Epithelial cell of proximal tubule (primary cell): ENCODE results near the gene RANBP10. TPM values are rescaled to one million over a fixed set of nuclear protein-coding genes. Genes with fewer than 3 reads are reported as not detected.
A peak's percentile ranks its signal among the peaks of the same experiment; 100 is the strongest.

ENCODE experiments used
- DNase-seq: peaks from one replicate; pipeline ENCODE4 v3.0.0-alpha.2; 2011; ENCODE audit warnings: low read depth
- H3K4me3 ChIP-seq: 2 replicates; pipeline ENCODE4 v1.5.1; 2011; ENCODE audit warnings: low read depth, mild to moderate bottlenecking, low read length
- total RNA-seq: library from RNA; depleted of rRNA; stranded (reverse); fragments of >200 nt; gene quantifications from 2 replicates; pipeline ENCODE4 v1.2.3, GENCODE V29; 2015
- TF ChIP-seq, protein P1 (sequence below): conservative IDR thresholded peaks from 2 replicates; pipeline ENCODE4 v1.5.1; 2012; ENCODE audit warnings: low read depth, mild to moderate bottlenecking, low read length

Gene RANBP10
- total RNA-seq, 1 donor from 2014 or later, result 4.0 TPM

DNA sequence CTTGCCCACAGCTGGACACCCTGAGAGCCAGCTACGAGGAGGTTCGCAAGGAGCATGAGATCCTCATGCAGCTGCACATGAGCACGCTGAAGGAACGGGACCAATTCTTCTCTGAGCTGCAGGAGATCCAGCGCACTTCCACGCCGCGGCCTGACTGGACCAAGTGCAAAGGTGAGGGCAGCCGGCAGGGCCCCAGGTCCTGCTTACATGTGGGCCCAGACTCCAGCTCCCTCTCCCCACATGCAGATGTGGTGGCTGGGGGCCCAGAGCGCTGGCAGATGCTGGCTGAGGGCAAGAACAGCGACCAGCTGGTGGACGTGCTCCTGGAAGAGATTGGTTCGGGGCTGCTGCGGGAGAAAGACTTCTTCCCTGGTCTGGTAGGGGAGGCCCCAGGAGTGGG is 19.5 kb upstream of the RANBP10 start:
- TF ChIP-seq, protein P1, sequence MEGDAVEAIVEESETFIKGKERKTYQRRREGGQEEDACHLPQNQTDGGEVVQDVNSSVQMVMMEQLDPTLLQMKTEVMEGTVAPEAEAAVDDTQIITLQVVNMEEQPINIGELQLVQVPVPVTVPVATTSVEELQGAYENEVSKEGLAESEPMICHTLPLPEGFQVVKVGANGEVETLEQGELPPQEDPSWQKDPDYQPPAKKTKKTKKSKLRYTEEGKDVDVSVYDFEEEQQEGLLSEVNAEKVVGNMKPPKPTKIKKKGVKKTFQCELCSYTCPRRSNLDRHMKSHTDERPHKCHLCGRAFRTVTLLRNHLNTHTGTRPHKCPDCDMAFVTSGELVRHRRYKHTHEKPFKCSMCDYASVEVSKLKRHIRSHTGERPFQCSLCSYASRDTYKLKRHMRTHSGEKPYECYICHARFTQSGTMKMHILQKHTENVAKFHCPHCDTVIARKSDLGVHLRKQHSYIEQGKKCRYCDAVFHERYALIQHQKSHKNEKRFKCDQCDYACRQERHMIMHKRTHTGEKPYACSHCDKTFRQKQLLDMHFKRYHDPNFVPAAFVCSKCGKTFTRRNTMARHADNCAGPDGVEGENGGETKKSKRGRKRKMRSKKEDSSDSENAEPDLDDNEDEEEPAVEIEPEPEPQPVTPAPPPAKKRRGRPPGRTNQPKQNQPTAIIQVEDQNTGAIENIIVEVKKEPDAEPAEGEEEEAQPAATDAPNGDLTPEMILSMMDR, result no peak
- no peak for DNase-seq
- H3K4me3 ChIP-seq, result no peak overlapping the region

DNA sequence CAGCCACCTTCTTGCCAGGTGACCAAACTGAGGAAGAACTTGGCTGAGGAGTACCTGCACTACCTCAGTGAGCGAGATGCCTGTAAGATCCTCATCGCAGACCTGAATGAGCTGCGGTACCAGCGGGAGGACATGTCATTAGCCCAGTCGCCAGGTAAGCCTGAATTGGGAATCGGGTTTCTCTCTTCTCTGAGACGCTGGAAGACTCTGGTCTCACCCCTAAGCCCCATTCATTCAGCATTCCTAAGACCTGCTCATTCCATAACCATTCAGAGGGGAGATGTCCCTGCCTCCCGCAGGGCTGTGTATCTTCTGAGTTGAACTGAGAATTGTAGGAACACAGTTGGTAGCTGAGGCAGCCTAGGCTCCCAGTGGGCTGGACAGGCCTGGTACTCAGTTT is 18.8 kb upstream of the RANBP10 start:
- TF ChIP-seq, protein P1, result no peak
- no peak for DNase-seq
- no peak overlapping the region for H3K4me3 ChIP-seq

DNA sequence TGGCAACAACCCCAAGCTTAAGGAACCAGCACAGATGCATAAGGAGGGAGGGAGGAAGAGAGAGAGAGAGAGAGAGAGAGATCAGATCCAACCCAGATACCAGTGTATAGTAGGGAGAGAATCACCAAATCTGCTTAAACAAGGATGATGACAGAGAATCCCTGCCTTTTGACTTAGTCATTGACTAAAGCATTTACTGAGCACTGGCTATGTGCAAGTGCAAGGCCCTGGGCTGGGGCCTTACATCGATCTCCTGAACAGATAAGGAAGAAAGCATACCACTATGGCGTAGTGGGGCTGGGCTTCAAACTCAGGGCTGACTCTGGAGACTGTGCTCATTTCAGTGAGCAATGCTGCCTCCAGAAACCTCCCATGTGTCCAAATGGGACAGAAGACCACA is 16.2 kb upstream of the RANBP10 start:
- TF ChIP-seq, protein P1, result no peak
- H3K4me3 ChIP-seq, result no peak overlapping the region
- no peak for DNase-seq

DNA sequence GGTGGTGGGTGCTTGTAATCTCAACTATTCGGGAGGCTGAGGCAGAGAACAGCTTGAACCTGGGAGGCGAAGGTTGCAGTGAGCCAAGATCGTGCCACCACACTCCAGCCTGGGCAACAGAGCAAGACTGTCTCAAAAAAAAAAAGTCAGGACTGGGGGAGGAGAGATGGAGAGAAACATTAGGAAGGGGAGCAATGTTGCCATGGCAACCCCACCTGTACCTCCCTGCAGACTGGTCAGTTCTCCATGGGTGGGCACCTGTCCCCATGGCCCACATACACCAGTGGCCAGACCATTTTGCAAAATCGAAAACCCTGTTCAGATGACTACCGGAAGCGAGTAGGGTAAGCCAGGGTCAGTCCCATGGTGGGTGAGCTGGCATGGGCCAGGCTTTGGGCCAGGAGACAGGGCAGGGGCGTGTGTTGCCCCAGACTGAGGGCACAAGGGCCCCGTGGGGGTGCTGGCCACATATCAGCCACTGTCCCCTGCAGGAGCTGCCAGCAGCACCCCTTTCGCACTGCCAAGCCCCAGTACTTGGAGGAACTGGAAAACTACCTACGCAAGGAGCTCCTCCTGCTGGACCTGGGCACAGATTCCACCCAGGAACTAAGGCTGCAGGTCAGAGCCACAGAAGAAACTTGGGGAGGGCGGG is 14.4 kb upstream of the RANBP10 start:
- DNase-seq, result no peak
- H3K4me3 ChIP-seq, result no peak overlapping the region
- TF ChIP-seq, protein P1, result no peak

DNA sequence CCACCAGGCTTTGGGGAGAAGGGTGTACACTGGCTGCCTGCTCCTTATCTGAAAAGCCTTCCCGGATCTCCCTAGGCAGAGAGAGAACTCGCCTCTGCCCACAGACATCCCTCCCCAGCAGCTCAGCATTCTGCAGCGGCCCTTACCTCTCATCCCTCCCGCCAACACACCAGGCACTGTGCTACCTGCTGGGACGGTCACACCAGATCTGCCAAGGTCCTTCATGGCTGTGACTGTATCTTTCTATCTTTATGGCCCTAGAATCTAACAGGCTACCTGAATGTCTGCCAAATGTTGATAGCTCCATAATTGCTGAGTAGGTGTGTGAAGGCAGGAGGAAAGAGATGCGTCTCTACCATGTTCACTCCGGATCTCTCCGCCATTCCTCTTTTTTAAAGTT is 8.2 kb upstream of the RANBP10 start:
- H3K4me3 ChIP-seq, result no peak overlapping the region
- DNase-seq, result no peak
- TF ChIP-seq, protein P1, result no peak

DNA sequence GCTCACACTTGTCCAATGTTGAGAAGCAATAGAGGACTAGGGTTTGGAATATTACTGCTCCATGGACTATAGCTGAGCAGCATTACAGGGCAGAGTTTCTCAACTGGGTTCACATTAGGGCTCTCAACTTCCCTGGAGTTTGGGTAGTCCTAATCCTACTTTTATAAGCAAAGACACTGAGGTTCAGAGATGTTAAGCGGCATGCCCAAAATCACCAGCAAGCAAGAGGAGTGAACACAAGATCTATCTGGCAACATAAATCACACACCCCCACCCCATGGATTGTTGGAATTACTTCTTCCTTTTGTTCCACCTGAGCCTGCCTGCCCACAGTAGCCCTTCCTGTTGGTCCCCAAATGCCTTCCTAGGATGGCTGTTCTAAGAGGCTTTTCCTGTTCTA is 5.5 kb upstream of the RANBP10 start:
- TF ChIP-seq, protein P1, result no peak
- no peak for DNase-seq
- H3K4me3 ChIP-seq, result no peak overlapping the region

DNA sequence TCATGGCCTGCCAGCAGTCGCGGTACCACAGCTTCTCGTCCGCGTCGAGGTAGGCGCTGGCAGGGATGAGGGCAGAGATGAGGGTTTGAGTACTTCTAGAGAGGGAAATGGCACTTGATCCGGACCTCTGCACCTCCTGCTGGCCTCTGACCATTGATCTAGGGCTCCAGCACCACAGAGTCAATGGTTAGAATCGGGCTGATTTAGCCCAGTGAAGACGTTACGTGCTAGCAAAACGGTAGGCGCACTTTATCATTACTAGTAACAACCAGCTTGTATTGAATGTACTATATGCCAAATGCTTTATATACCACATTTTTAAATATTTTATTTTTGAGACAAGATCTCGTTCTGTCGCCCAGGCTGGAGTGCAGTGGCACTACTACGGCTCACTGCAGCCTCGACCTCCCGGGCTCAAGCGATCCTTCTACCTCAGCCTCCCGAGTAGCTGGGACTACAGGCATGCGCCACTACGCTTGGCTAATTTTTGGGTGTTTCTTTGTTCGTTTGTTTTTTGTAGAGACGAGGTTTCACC is 855 bp upstream of the RANBP10 start:
- H3K4me3 ChIP-seq, result peak overlapping the region; percentile 99
- TF ChIP-seq, protein P1, result peak; percentile 39
- DNase-seq, result no peak
